MCF 10A (cell line): ENCODE data around the gene PRPF4. TPM values are rescaled to one million over a fixed set of nuclear protein-coding genes. Genes with fewer than 3 reads are reported as not detected.

ENCODE experiments used
- BruUV-seq: library from RNA; stranded (reverse); fragments of 400-500 nt; replicated peaks from 2 replicates; lab custom pipeline; 2021; lab: Mats Ljungman, UMichigan
- CTCF ChIA-PET: fragments of 300-600 bp; sonication (Branson Sonifier 250); formaldehyde crosslinking; extraction: SDS; loops from one replicate; lab custom pipeline; 2021; ENCODE audit warnings: antibody characterized with exemption, inconsistent platforms; lab: Yijun Ruan, JAX
- POLR2A ChIA-PET: fragments of 300-600, 350-650 bp; sonication (Branson Sonifier 250); formaldehyde crosslinking; extraction: SDS; loops from one replicate; lab custom pipeline; 2020; ENCODE audit warnings: antibody characterized with exemption, inconsistent platforms; lab: Yijun Ruan, JAX
- DNase-seq: peaks from one replicate; pipeline ENCODE4 v3.0.0-alpha.2; 2018; ENCODE audit not compliant: unreplicated experiment
- H3K27ac Mint-ChIP-seq: one replicate; pipeline ENCODE4 v1.8.0; 2022; ENCODE audit warnings: mild to moderate bottlenecking, low read depth, mixed read lengths; ENCODE audit not compliant: unreplicated experiment
- H3K27me3 Mint-ChIP-seq: one replicate; pipeline ENCODE4 v1.8.0; 2022; ENCODE audit warnings: mixed read lengths; ENCODE audit not compliant: insufficient read depth, unreplicated experiment
- H3K36me3 Mint-ChIP-seq: one replicate; pipeline ENCODE4 v1.8.0; 2022; ENCODE audit warnings: mild to moderate bottlenecking, moderate library complexity, mixed read lengths; ENCODE audit not compliant: insufficient read depth, unreplicated experiment
- H3K4me1 Mint-ChIP-seq: one replicate; pipeline ENCODE4 v1.8.0; 2022; ENCODE audit warnings: mixed read lengths; ENCODE audit not compliant: insufficient read depth, unreplicated experiment
- H3K4me3 Mint-ChIP-seq: one replicate; pipeline ENCODE4 v1.8.0; 2022; ENCODE audit warnings: mild to moderate bottlenecking, moderate library complexity, mixed read lengths; ENCODE audit not compliant: unreplicated experiment
- H3K9me3 Mint-ChIP-seq: one replicate; pipeline ENCODE4 v1.8.0; 2022; ENCODE audit warnings: mixed read lengths; ENCODE audit not compliant: unreplicated experiment
- CTCF ChIP-seq: fragments of 200-600 bp; IDR thresholded peaks from one replicate; pipeline ENCODE4 v1.8.0; 2022; ENCODE audit warnings: antibody characterized with exemption, mild to moderate bottlenecking; ENCODE audit not compliant: unreplicated experiment
- intact Hi-C: fragments of 100-400 bp; cut with micrococcal nuclease; formaldehyde crosslinking; loops from 2 replicates; pipeline ENCODE4 v1.14.1; 2022
- total RNA-seq: library from RNA; stranded (reverse); gene quantifications from 2 replicates; pipeline ENCODE4 v1.2.3, GENCODE V29; 2022

The PRPF4 gene
- total RNA-seq, 1 experiment from 2014 or later, result 37.3 TPM

GRCh38 chr9:113254991-113255390 lies 20.5 kb upstream of the PRPF4 start:
- Mint-ChIP-seq H3K27ac (no peak overlapping the region), H3K27me3 (no peaks in the 10 kb centered on the region), H3K4me3 (no peak overlapping the region), H3K36me3 (peaks cover 43% of the 10 kb centered on the region), H3K9me3 (no peaks in the 10 kb centered on the region), H3K4me1 (no peaks in the 10 kb centered on the region)
- POLR2A ChIA-PET, result interaction anchor here (0.7 to 3.7 kb wide), 3 partner anchors 12 to 1225 kb away, joined by 3 to 12 read pairs (median 4); partner anchors contain the start of genes CDC26 and PRPF4
- no peak for TF ChIP-seq CTCF
- CTCF ChIA-PET, result no interaction called here
- intact Hi-C loops, result no loop called here
- no TSS peak for BruUV-seq
- no peak for DNase-seq

GRCh38 chr9:113255438-113255837 lies 20.0 kb upstream of the PRPF4 start:
- no TSS peak for BruUV-seq
- Mint-ChIP-seq H3K27ac (no peak overlapping the region), H3K27me3 (no peaks in the 10 kb centered on the region), H3K4me1 (no peaks in the 10 kb centered on the region), H3K36me3 (peaks cover 47% of the 10 kb centered on the region), H3K4me3 (no peak overlapping the region), H3K9me3 (no peaks in the 10 kb centered on the region)
- ChIA-PET CTCF (interaction anchor here (1.0 kb wide), 1 partner anchor 152 kb away, joined by 3 read pairs; no protein-coding TSS in a partner anchor), POLR2A (interaction anchor here (0.7 to 3.7 kb wide), 2 partner anchors 19 to 1225 kb away, joined by 4 to 12 read pairs; partner anchors contain the start of genes CDC26 and PRPF4)
- intact Hi-C loops, result no loop called here
- TF ChIP-seq CTCF, result no peak
- DNase-seq, result no peak

GRCh38 chr9:113257863-113258262 lies 17.6 kb upstream of the PRPF4 start:
- BruUV-seq, result no TSS peak
- POLR2A ChIA-PET, result interaction anchor here (0.6 kb wide), 1 partner anchor 37 kb away, joined by 4 read pairs; the partner anchor contains the start of genes FKBP15 and SLC31A1
- H3K27ac Mint-ChIP-seq, result no peak overlapping the region
- no peak for DNase-seq
- H3K36me3 Mint-ChIP-seq, result peaks cover 55% of the 10 kb centered on the region
- TF ChIP-seq CTCF, result no peak
- H3K4me3 Mint-ChIP-seq, result no peak overlapping the region
- H3K9me3 Mint-ChIP-seq, result no peaks in the 10 kb centered on the region
- H3K4me1 Mint-ChIP-seq, result no peaks in the 10 kb centered on the region
- intact Hi-C loops, result no loop called here
- H3K27me3 Mint-ChIP-seq, result no peaks in the 10 kb centered on the region
- CTCF ChIA-PET, result interaction anchor here (1.9 kb wide), 1 partner anchor 17 kb away, joined by 8 read pairs; the partner anchor contains the start of gene CDC26

GRCh38 chr9:113258282-113258681 lies 17.2 kb upstream of the PRPF4 start:
- intact Hi-C loops, result no loop called here
- no peak for DNase-seq
- Mint-ChIP-seq H3K4me3 (no peak overlapping the region), H3K36me3 (peaks cover 55% of the 10 kb centered on the region), H3K27ac (no peak overlapping the region), H3K4me1 (no peaks in the 10 kb centered on the region), H3K9me3 (no peaks in the 10 kb centered on the region), H3K27me3 (no peaks in the 10 kb centered on the region)
- BruUV-seq, result no TSS peak
- TF ChIP-seq CTCF, result no peak
- POLR2A ChIA-PET, result interaction anchor here (0.6 kb wide), 1 partner anchor 37 kb away, joined by 4 read pairs; the partner anchor contains the start of genes FKBP15 and SLC31A1
- CTCF ChIA-PET, result interaction anchor here (1.0 to 1.9 kb wide), 2 partner anchors 16 to 397 kb away, joined by 3 to 8 read pairs; partner anchors contain the start of gene CDC26
